ENCODE data around the gene TCF7L2. TPM values are rescaled to one million over a fixed set of nuclear protein-coding genes. Genes with fewer than 3 reads are reported as not detected.
A peak's percentile ranks its signal among the peaks of the same experiment; 100 is the strongest.

The TCF7L2 gene
- total RNA-seq, 1 donor: 8.8 TPM

DNA sequence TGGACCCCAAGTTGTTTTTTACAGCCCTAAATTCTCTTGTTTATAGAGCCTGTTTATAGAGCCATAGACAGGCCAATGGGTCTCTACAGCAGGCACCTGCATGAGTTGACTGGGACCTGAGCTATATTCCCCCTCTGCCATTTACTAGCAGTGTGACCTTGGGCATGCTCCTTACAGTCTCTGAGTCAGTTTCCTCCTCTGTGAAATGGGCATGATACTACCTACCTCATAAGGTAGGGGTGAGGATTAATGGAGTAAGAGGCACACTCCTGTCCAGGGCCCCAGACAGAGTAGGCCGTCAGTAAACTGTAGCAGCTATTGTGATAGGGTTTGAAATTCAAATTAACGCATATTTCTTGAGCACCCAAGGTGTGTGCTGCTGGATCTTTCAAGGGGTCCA lies 138.1 kb downstream of the TCF7L2 start:
- H3K4me3 ChIP-seq (ENCODE audit: low read depth, low read length): no peak overlapping the region
- DNase-seq (ENCODE audit: low read depth): no peak
- TF ChIP-seq CTCF (IDR thresholded peaks at IDR 0.05; ENCODE audit: insufficient read depth, low read length): no peak

GRCh38 chr10:113089551-113089950 lies 139.5 kb downstream of the TCF7L2 start:
- no peak overlapping the region for H3K4me3 ChIP-seq (ENCODE audit: low read depth, low read length)
- TF ChIP-seq CTCF (IDR thresholded peaks at IDR 0.05; ENCODE audit: insufficient read depth, low read length): no peak
- no peak for DNase-seq (ENCODE audit: low read depth)

- no peak overlapping the region for H3K4me3 ChIP-seq (ENCODE audit: low read depth, low read length)
- TF ChIP-seq CTCF (IDR thresholded peaks at IDR 0.05; ENCODE audit: insufficient read depth, low read length): no peak
- DNase-seq (ENCODE audit: low read depth): no peak
Observed at GRCh38 chr10:113091920-113092319, 141.9 kb downstream of the TCF7L2 start.

- TF ChIP-seq CTCF (IDR thresholded peaks at IDR 0.05; ENCODE audit: insufficient read depth, low read length): no peak
- no peak overlapping the region for H3K4me3 ChIP-seq (ENCODE audit: low read depth, low read length)
- peak; percentile 39 for DNase-seq (ENCODE audit: low read depth)
Observed at GRCh38 chr10:113093188-113094113, 143.4 kb downstream of the TCF7L2 start.

- TF ChIP-seq CTCF (IDR thresholded peaks at IDR 0.05; ENCODE audit: insufficient read depth, low read length): no peak
- DNase-seq (ENCODE audit: low read depth): no peak
- no peak overlapping the region for H3K4me3 ChIP-seq (ENCODE audit: low read depth, low read length)
Observed at GRCh38 chr10:113094114-113094486, 144.1 kb downstream of the TCF7L2 start.

- no peak for TF ChIP-seq CTCF (IDR thresholded peaks at IDR 0.05; ENCODE audit: insufficient read depth, low read length)
- no peak overlapping the region for H3K4me3 ChIP-seq (ENCODE audit: low read depth, low read length)
- DNase-seq (ENCODE audit: low read depth): no peak
Observed at GRCh38 chr10:113095419-113096127, 145.5 kb downstream of the TCF7L2 start.

Measured in fibroblast of the aortic adventitia (primary cell).